Measurements from ENCODE around the gene RPS18.

Gene RPS18

GRCh38 chr6:33315793-33316602, 44.1 kb downstream of the RPS18 start:
- no peak for DNase-seq

GRCh38 chr6:33316603-33317418, 44.9 kb downstream of the RPS18 start:
- no peak for DNase-seq

GRCh38 chr6:33317419-33317668, 45.5 kb downstream of the RPS18 start:
- no peak for DNase-seq

- DNase-seq: peak; percentile 93 to 96
Measured at GRCh38 chr6:33317669-33318425, 46.0 kb downstream of the RPS18 start, which contains the start of gene ZBTB22. Gene ZBTB22, minus strand, starts transcription at chr6:33317744. Its CDS starts 828 bp downstream, at chr6:33316916.

DNA sequence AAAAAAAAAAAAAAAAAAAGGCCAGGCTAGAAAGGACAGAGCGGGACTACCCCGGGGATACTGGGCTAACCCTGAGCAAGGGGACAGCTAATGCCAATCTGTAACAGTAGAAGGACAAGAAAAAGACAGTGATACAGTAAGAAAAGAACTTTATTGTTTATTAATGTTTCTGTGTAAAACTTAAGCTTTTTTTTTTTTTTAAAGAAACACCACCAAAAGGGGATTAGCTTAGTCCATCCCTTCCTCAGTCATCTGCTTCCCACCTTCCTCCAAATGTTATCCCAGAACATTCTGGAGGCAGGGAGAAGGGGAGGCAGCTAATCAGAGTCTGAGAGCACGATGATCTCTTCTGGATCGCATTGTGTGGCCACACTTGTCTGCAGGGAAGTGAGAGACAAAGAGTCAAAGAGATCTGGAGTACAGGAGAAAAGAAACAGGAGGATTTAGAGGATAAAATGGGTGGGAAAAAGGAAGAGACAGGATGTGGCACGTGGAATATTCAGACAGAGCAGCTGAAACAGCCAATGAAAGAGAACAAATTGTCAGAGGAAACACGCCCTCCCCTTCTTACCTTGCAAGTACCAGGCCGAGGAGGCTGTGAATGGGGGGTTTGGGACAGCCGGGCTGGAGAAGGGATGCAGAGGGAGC, 46.7 kb downstream of the RPS18 start:
- no peak for DNase-seq

GRCh38 chr6:33319939-33320314, 48.1 kb downstream of the RPS18 start:
- no peak for DNase-seq

GRCh38 chr6:33320315-33321181, 48.7 kb downstream of the RPS18 start:
- no peak for DNase-seq

GRCh38 chr6:33321227-33321626, 49.4 kb downstream of the RPS18 start:
- DNase-seq: no peak

DNA sequence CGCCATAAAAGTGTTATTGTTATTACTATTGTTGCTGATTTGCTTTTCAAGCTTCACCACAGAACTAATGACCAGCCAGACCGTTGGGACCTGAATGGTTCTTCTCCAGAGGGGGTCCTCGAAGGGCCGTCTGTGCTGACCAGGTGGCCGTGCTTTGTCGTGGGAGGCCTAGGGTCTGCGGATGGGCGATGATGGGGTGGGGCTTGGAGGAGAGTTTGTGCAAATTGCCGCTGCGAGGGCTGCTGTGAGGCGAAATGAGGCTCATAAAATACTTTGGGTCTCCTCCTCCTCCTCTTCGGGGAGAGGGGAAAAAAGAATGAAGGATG, 51.7 kb downstream of the RPS18 start:
- DNase-seq: no peak

GRCh38 chr6:33324125-33324524, 52.2 kb downstream of the RPS18 start:
- DNase-seq: no peak

All from stimulated activated CD4-positive, alpha-beta T cell treated with anti-CD3 and anti-CD28 coated beads, Interleukin-2, amount 100 ng/mL, for 48 hours (primary cell).